GM21528 (cell line): ENCODE data around the gene STPG1.

Experiments used
- ATAC-seq: cut with Tn5 transposase; IDR thresholded peaks from one replicate; pipeline ENCODE4 v1.9.1; 2021; ENCODE audit warnings: mild to moderate bottlenecking, moderate library complexity; ENCODE audit not compliant: unreplicated experiment, low FRiP score

Gene STPG1

GRCh38 chr1:24347159-24347934 is 66.2 kb downstream of the STPG1 start:
- ATAC-seq, result no peak

GRCh38 chr1:24345334-24345733 is 68.2 kb downstream of the STPG1 start:
- no peak for ATAC-seq

- no peak for ATAC-seq
Measured at GRCh38 chr1:24344090-24344742, 69.4 kb downstream of the STPG1 start.

- ATAC-seq, result no peak
Measured at GRCh38 chr1:24343412-24344089, 70.0 kb downstream of the STPG1 start.

GRCh38 chr1:24341260-24341659 is 72.3 kb downstream of the STPG1 start:
- no peak for ATAC-seq

- no peak for ATAC-seq
Measured at GRCh38 chr1:24340770-24341169, 72.8 kb downstream of the STPG1 start.

- no peak for ATAC-seq
Measured at GRCh38 chr1:24339996-24340395, 73.6 kb downstream of the STPG1 start.

- ATAC-seq, result no peak
Measured at GRCh38 chr1:24338447-24338846, 75.1 kb downstream of the STPG1 start.

GRCh38 chr1:24337455-24337854 is 76.1 kb downstream of the STPG1 start:
- no peak for ATAC-seq

- no peak for ATAC-seq
Measured at GRCh38 chr1:24336075-24336474, 77.5 kb downstream of the STPG1 start.

- ATAC-seq, result no peak
Measured at GRCh38 chr1:24331961-24332673, 81.5 kb downstream of the STPG1 start.

- ATAC-seq, result no peak
Measured at GRCh38 chr1:24329797-24330543, 83.6 kb downstream of the STPG1 start.

GRCh38 chr1:24329331-24329730 is 84.3 kb downstream of the STPG1 start:
- no peak for ATAC-seq

- no peak for ATAC-seq
Measured at GRCh38 chr1:24327891-24328290, 85.7 kb downstream of the STPG1 start.

GRCh38 chr1:24327486-24327885 is 86.1 kb downstream of the STPG1 start:
- no peak for ATAC-seq

- no peak for ATAC-seq
Measured at GRCh38 chr1:24325587-24326449, 87.8 kb downstream of the STPG1 start.

GRCh38 chr1:24324903-24325302 is 88.7 kb downstream of the STPG1 start:
- ATAC-seq, result no peak

- no peak for ATAC-seq
Measured at GRCh38 chr1:24323281-24323680, 90.3 kb downstream of the STPG1 start.

GRCh38 chr1:24322470-24323177 is 91.0 kb downstream of the STPG1 start:
- ATAC-seq, result no peak
